Stimulated activated CD8-positive, alpha-beta memory T cell treated with anti-CD3 and anti-CD28 coated beads, Interleukin-15, amount 100 ng/mL, for 1 hour (primary cell): ENCODE data around the gene NDUFB2.
A peak's percentile ranks its signal among the peaks of the same experiment; 100 is the strongest.
"Not testable (repeated sequence)": the region's sequence is repeated elsewhere in the genome, so short reads cannot be mapped to it uniquely, and the experiment has no call there.

Source experiments
- DNase-seq: peaks from one replicate; pipeline ENCODE4 v3.0.0-alpha.2; 2020; ENCODE audit warnings: low read depth

Gene NDUFB2

DNA sequence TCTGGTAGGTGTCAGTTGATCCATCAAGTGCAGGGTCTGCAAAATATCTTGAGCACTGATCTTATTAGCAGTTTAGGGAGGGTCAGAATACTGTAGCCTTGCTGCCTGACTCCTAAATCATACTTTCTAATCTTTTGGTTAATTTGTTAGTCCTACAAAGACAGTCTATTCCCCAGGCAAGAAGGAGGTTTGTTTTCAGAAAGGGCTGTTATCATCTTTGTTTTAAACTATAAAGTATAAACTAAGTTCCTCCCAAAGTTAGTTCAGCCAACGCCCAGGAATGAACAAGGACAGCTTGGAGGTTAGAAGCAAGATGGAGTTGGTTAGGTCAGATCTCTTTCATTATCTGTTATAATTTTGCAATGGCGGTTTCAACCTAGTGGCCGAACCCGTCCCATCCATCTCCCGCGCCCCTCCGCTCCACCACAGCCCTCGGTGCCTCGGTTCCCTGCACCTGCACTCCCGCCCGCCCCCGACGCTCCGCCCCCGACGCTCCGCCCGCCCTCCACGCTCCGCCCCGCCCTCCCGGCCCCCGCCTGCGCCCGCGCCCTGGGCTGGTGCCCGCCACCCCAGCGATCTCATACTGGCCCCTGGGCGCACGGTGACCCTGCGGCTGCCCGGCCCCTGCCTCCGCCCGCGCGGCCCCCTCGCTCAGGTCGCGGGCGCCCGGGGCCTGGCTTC lies 24.0 kb upstream of the NDUFB2 start, which contains the start of gene ADCK2:
Gene ADCK2, plus strand, starts transcription at position 564 of the 681 bp plus-strand sequence. CDS start 386 bp downstream, outside the sequence.
- DNase-seq: peak; percentile 21

DNA sequence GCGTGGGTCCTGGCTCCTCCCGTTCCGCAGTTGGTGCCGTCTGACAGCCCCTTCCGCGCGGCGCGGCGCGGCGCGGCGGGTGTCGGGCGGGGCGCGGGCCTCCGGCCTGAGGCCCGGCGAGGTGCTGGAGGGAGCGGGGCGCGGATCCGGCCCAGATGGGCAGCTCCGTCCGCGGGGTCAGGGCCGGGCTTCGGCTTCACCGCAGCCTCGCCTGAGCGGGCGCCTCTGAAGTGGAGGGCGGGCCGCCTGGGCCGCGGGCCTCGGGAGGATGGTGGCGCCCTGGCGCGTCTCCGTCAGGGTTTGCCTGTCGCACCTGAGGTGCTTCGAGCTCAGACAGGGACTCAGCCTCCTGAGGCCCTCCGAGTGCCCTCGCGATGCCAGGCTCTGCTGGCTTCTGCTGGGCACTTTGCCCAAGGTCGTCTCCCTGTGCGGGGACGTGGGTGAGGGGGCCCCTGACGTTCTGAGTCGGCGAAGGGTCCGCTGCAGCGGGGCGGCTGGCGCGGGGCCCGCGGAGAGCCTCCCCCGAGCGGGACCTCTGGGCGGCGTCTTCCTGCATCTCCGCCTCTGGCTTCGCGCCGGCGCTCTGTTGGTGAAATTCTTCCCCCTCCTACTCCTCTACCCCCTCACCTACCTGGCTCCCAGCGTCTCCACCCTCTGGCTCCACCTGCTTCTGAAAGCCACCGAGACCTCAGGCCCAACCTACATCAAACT lies 23.3 kb upstream of the NDUFB2 start:
- peak; percentile 26 for DNase-seq

DNA sequence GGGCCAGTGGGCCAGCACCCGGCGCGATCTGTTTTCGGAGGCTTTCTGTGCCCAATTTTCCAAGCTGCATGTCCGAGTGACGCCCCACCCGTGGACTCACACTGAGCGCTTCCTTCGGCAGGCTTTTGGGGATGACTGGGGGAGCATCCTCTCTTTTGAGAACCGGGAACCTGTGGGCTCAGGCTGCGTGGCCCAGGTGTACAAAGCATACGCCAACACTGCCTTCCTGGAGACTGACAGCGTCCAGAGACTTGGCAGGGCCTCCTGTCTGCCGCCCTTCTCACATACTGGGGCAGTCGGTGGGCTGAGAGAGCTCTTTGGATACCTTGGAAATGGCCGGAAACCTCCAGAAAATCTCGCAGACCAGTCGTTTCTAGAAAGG lies 22.7 kb upstream of the NDUFB2 start:
- no peak for DNase-seq

- no peak for DNase-seq
These were observed 22.1 kb upstream of the NDUFB2 start for GRCh38 chr7:140674356-140674800.

DNA sequence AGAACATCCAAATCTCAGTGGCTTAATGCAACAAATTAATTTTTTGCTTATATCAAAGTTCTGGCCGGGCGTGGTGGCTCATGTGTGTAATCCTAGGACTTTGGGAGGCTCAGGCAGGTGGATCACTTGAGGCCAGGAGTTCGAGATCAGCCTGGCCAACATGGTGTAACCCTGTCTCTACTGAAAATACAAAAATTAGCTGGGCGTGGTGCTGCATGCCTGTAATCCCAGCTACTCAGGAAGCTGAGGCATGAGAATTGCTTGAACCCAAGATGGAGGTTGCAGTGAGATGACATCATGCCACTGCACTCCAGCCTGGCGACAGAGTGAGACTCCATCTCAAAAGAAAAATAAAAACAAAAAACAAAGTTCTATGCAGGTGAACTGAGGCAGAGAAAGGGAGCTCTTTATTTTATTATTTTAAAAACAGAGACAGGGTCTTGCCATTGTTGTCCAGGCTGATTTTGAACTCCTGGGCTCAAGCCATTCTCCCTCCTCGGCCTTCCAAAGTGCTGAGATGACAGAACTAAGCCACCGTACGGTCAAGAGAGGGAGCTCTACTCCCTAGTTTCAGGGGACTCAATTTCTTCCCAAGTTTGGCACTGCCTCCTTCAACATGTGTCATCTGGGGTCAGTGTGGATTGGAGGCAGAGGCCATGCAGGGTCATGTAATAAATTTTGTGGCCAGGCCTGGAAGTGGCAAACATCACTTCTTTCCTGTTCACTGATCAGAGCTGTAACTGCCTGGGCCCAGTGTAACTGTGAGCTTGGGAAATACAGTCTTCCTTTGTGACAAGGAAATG lies 21.4 kb upstream of the NDUFB2 start:
- no peak for DNase-seq

DNA sequence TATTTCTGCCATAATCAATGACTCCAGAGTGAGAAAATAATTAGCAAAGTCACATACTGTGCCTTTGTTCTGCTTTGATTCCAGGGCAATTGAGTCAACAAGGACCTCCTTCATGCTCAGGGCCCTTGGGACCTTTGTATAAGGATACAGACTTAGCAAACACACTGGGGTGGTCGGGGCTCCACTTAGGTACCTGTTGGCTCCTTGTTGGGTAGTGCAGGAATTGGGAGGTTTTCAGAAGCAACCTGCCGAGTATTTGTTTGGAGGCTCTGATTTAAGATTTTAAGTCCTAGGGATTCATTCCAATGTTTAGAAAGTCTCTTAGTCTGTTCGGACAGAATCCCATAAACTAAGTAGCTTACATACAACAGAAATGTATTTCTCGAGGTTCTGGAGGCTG lies 20.8 kb upstream of the NDUFB2 start:
- DNase-seq: no peak

- DNase-seq: no peak
These were observed 20.2 kb upstream of the NDUFB2 start for GRCh38 chr7:140676306-140676705.

- DNase-seq: not testable (repeated sequence)
These were observed 19.6 kb upstream of the NDUFB2 start for GRCh38 chr7:140676956-140677355.

DNA sequence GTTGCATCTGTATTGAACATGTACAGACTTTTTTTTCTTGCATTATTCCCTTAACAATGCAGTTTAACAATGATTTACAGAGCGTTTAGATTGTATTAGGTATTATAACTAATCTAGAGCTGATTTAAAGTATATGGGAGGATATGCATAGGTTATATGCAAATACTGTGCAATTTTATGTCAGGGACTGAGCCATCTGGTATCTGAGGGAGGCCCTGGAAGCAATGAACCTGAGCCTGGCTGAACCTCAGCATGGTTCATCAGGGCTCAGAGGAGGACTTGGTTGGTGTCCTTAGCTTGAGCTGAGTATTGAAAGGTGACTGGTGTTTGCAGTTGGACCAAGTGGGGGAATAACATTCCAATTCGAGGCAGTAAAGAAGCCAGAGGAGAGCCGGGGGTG lies 19.0 kb upstream of the NDUFB2 start:
- no peak for DNase-seq

DNA sequence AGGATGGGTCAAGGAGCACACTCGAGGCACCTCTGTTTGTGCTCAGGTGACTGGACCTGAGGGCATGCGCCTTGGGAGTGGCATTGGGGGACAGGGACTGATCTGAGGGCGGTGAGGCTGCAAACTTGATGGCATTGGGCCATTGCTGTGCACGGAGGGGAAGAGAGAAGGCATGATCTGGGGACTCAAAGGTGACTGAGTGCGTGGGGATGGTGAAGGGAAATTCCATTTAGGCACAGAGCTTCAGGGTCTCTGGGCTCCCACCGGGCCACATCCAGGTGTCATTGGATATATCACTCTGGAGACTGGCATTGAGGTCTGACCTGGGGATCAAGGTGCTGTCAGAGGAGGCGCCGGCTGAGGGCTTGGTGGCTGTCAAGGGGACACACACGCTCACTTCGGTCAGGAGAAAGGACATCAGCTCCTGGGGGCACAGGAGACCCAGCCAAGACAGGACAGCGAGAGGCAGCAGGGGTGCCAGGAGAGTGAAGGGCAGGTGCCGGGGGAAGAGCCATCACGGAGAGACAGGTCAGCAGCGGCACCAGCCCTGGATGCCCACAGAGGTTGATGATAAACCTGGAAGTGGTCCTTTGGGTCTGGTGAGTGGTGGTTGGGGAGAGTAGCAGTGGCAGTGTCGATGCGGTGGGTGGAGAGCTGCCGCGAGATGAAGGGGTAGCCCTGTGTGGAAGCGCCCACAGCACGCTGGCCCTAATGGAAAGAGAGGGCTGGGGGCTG lies 18.3 kb upstream of the NDUFB2 start:
- no peak for DNase-seq

- no peak for DNase-seq
These were observed 17.7 kb upstream of the NDUFB2 start for GRCh38 chr7:140678816-140679130.

GRCh38 chr7:140679186-140679585 lies 17.3 kb upstream of the NDUFB2 start:
- DNase-seq: no peak

DNA sequence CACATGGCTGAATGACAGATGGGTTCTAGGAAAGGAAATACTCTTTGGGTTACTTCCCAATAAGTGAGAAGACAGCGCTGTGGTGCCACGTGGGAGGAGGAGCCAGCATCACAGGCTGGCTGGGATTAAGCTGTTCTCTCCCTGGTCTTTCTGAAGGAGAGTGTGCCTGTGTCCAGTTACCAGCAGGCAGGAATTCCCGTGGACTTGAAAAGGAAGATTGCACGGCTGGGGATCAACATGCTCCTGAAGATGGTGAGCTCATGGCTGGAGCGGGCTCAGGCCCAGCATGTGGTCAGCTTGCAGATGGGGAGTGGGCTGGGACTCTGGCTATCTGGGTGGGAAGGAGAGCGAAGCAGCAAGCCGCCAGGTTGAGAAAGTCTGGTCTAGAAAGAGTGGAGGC lies 15.6 kb upstream of the NDUFB2 start:
- no peak for DNase-seq

GRCh38 chr7:140681766-140682165 lies 14.7 kb upstream of the NDUFB2 start:
- no peak for DNase-seq

DNA sequence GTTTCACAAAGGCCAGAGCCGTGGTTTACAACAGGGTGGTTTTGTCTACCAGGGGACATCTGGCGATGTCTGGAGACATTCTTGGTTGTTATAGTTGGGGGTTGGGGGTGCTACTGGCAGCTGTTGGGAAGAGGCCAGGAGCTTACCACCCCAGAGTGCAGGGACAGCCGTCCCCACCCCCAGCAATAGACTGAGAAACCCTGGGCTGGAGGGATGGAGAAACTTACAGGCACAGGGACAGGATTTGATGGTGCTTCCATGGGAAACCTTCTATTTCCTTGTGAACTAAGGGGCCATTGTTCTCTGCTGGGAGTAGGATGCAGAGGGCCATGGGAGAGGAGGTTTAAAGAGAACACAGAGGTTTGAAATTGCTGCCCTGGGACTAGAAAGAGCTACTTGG lies 12.9 kb upstream of the NDUFB2 start:
- DNase-seq: no peak

DNA sequence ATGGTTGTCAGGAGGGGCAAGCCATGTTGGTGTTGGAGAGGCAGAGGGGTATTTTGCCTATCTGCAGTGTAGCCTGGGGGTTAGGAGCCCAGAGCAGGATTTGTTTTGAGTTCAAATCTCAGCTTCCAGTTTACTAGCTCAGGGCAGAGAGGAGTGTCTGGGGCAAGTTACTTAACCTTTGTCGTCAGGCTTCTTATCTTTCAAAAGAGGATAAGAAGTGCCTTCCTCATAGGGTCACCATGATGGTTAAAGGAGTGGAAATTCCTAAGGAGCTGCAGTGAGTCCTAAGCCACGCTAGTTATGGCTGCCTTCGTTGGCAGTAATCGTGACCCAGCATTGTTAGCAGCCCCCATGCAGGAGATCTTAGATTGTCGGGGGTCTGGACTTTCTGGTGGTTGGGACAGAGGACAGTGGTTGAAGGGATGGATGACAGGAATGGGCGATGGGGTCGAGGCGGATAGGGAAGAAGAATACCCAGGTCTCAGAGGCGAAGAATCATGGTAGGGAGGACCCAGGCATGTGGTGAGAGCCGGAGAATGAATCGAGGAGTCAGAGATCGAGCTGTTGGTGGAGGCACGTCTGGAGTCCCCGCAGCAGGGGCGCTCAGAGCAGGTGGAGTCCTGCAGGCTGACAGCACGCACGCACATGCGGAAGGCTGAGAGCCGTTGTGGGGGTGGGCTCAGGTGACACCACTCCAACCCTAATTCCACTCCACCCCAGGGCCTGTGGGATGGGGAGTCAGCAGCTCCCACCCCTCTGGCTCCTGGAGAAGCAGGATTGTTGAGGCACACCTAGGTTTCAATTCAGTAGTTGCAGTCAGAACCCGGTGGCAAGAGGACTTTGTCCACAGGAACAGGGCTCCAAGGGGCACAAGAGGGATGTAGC lies 12.2 kb upstream of the NDUFB2 start:
- DNase-seq: no peak

- DNase-seq: no peak
These were observed 11.0 kb upstream of the NDUFB2 start for GRCh38 chr7:140685407-140686087.

DNA sequence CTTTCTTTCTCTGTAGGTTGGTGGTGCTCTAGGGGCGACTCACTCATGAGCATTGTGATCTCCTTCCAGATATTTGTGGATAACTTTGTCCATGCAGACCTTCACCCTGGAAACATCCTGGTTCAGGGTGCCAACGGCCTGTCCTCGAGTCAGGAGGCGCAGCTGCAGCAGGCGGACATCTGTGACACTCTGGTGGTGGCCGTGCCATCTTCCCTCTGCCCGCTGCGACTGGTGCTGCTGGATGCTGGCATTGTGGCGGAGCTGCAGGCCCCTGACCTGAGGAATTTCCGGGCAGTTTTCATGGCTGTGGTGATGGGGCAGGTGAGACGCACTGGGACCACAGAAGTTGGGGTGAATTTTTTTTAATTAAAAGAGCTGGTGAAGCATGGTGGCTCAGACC lies 9.6 kb upstream of the NDUFB2 start:
- DNase-seq: no peak

- DNase-seq: no peak
These were observed 8.2 kb upstream of the NDUFB2 start for GRCh38 chr7:140688341-140688740.
